ENCODE measurements around the gene SVBP. TPM values are rescaled to one million over a fixed set of nuclear protein-coding genes. Genes with fewer than 3 reads are reported as not detected.
A peak's percentile ranks its signal among the peaks of the same experiment; 100 is the strongest.

The SVBP gene
- total and polyA plus RNA-seq, 2 donors, result 65.1 to 65.9 TPM

- DNase-seq (ENCODE audit: low read depth in 6 of 9, low spot score in 9 of 9), result peak in 1 of 9 donors; percentile 16
- H3K27ac ChIP-seq (ENCODE audit: low read depth in 1 of 2, low read length in 1 of 2), result no peak overlapping the region
- no peaks in the 10 kb centered on the region for H3K9me3 ChIP-seq (ENCODE audit: control insufficient read depth in 2 of 2, insufficient read depth in 1 of 2, low read length in 1 of 2)
- 65% methylated on average over 2 of the region's 2 CpGs for WGBS
- H3K4me3 ChIP-seq (ENCODE audit: low read length in 2 of 2), result no peak overlapping the region
- no peaks in the 10 kb centered on the region for H3K27me3 ChIP-seq (ENCODE audit: control insufficient read depth in 2 of 2, insufficient read depth in 1 of 2, low read length in 1 of 2)
- peaks cover 8 to 14% of the 10 kb centered on the region in 2 donors for H3K4me1 ChIP-seq (ENCODE audit: control insufficient read depth in 2 of 2, insufficient read depth in 2 of 2, low read length in 2 of 2)
- H3K36me3 ChIP-seq (ENCODE audit: control insufficient read depth in 2 of 2, insufficient read depth in 2 of 2, low read length in 1 of 2), result peaks cover 21 to 41% of the 10 kb centered on the region in 2 donors
These were observed 35.4 kb upstream of the SVBP start for GRCh38 chr1:42852608-42852980.

- 97% methylated on average over 2 of the region's 2 CpGs for WGBS
- DNase-seq (ENCODE audit: low read depth in 6 of 9, low spot score in 9 of 9), result no peak
- Histone ChIP-seq H3K4me1 (ENCODE audit: control insufficient read depth in 2 of 2, insufficient read depth in 2 of 2, low read length in 2 of 2) (peaks cover 12 to 19% of the 10 kb centered on the region in 2 donors), H3K27me3 (ENCODE audit: control insufficient read depth in 2 of 2, insufficient read depth in 1 of 2, low read length in 1 of 2) (no peaks in the 10 kb centered on the region), H3K36me3 (ENCODE audit: control insufficient read depth in 2 of 2, insufficient read depth in 2 of 2, low read length in 1 of 2) (peaks cover 21 to 41% of the 10 kb centered on the region in 2 donors), H3K4me3 (ENCODE audit: low read length in 2 of 2) (no peak overlapping the region), H3K27ac (ENCODE audit: low read depth in 1 of 2, low read length in 1 of 2) (no peak overlapping the region), H3K9me3 (ENCODE audit: control insufficient read depth in 2 of 2, insufficient read depth in 1 of 2, low read length in 1 of 2) (no peaks in the 10 kb centered on the region)
These were observed 34.9 kb upstream of the SVBP start for GRCh38 chr1:42851960-42852607.

- H3K27me3 ChIP-seq (ENCODE audit: control insufficient read depth in 2 of 2, insufficient read depth in 1 of 2, low read length in 1 of 2), result no peaks in the 10 kb centered on the region
- H3K27ac ChIP-seq (ENCODE audit: low read depth in 1 of 2, low read length in 1 of 2), result no peak overlapping the region
- H3K9me3 ChIP-seq (ENCODE audit: control insufficient read depth in 2 of 2, insufficient read depth in 1 of 2, low read length in 1 of 2), result no peaks in the 10 kb centered on the region
- no peak for DNase-seq (ENCODE audit: low read depth in 6 of 9, low spot score in 9 of 9)
- WGBS, result 96% methylated on average over 15 of the region's 15 CpGs
- peaks cover 21 to 41% of the 10 kb centered on the region in 2 donors for H3K36me3 ChIP-seq (ENCODE audit: control insufficient read depth in 2 of 2, insufficient read depth in 2 of 2, low read length in 1 of 2)
- no peak overlapping the region for H3K4me3 ChIP-seq (ENCODE audit: low read length in 2 of 2)
- peaks cover 12 to 20% of the 10 kb centered on the region in 2 donors for H3K4me1 ChIP-seq (ENCODE audit: control insufficient read depth in 2 of 2, insufficient read depth in 2 of 2, low read length in 2 of 2)
These were observed 34.2 kb upstream of the SVBP start for GRCh38 chr1:42851420-42851819.

- H3K9me3 ChIP-seq (ENCODE audit: control insufficient read depth in 2 of 2, insufficient read depth in 1 of 2, low read length in 1 of 2), result no peaks in the 10 kb centered on the region
- 99% methylated on average over 5 of the region's 5 CpGs for WGBS
- H3K4me1 ChIP-seq (ENCODE audit: control insufficient read depth in 2 of 2, insufficient read depth in 2 of 2, low read length in 2 of 2), result peaks cover 18 to 27% of the 10 kb centered on the region in 2 donors
- H3K27ac ChIP-seq (ENCODE audit: low read depth in 1 of 2, low read length in 1 of 2), result no peak overlapping the region
- peaks cover 21 to 41% of the 10 kb centered on the region in 2 donors for H3K36me3 ChIP-seq (ENCODE audit: control insufficient read depth in 2 of 2, insufficient read depth in 2 of 2, low read length in 1 of 2)
- H3K27me3 ChIP-seq (ENCODE audit: control insufficient read depth in 2 of 2, insufficient read depth in 1 of 2, low read length in 1 of 2), result no peaks in the 10 kb centered on the region
- H3K4me3 ChIP-seq (ENCODE audit: low read length in 2 of 2), result no peak overlapping the region
- no peak for DNase-seq (ENCODE audit: low read depth in 6 of 9, low spot score in 9 of 9)
These were observed 32.7 kb upstream of the SVBP start for GRCh38 chr1:42849944-42850343.

- 95% methylated on average over 2 of the region's 2 CpGs for WGBS
- Histone ChIP-seq H3K9me3 (ENCODE audit: control insufficient read depth in 2 of 2, insufficient read depth in 1 of 2, low read length in 1 of 2) (no peaks in the 10 kb centered on the region), H3K27me3 (ENCODE audit: control insufficient read depth in 2 of 2, insufficient read depth in 1 of 2, low read length in 1 of 2) (no peaks in the 10 kb centered on the region), H3K4me3 (ENCODE audit: low read length in 2 of 2) (no peak overlapping the region), H3K4me1 (ENCODE audit: control insufficient read depth in 2 of 2, insufficient read depth in 2 of 2, low read length in 2 of 2) (peaks cover 18 to 27% of the 10 kb centered on the region in 2 donors), H3K27ac (ENCODE audit: low read depth in 1 of 2, low read length in 1 of 2) (no peak overlapping the region), H3K36me3 (ENCODE audit: control insufficient read depth in 2 of 2, insufficient read depth in 2 of 2, low read length in 1 of 2) (peaks cover 21 to 41% of the 10 kb centered on the region in 2 donors)
- no peak for DNase-seq (ENCODE audit: low read depth in 6 of 9, low spot score in 9 of 9)
These were observed 31.8 kb upstream of the SVBP start for GRCh38 chr1:42848823-42849537.

- peaks cover 18 to 24% of the 10 kb centered on the region in 2 donors for H3K4me1 ChIP-seq (ENCODE audit: control insufficient read depth in 2 of 2, insufficient read depth in 2 of 2, low read length in 2 of 2)
- peak in 3 of 9 donors; percentile 14 to 22 (median 18) for DNase-seq (ENCODE audit: low read depth in 6 of 9, low spot score in 9 of 9)
- H3K9me3 ChIP-seq (ENCODE audit: control insufficient read depth in 2 of 2, insufficient read depth in 1 of 2, low read length in 1 of 2), result no peaks in the 10 kb centered on the region
- no peaks in the 10 kb centered on the region for H3K27me3 ChIP-seq (ENCODE audit: control insufficient read depth in 2 of 2, insufficient read depth in 1 of 2, low read length in 1 of 2)
- H3K4me3 ChIP-seq (ENCODE audit: low read length in 2 of 2), result peak overlapping the region; percentile 68 to 87
- H3K36me3 ChIP-seq (ENCODE audit: control insufficient read depth in 2 of 2, insufficient read depth in 2 of 2, low read length in 1 of 2), result peaks cover 20 to 35% of the 10 kb centered on the region in 2 donors
- 84% methylated on average over 6 of the region's 6 CpGs for WGBS
- H3K27ac ChIP-seq (ENCODE audit: low read depth in 1 of 2, low read length in 1 of 2), result peak overlapping the region in 1 of 2 donors; percentile 84
These were observed 30.7 kb upstream of the SVBP start for GRCh38 chr1:42847721-42848460.

- H3K27ac ChIP-seq (ENCODE audit: low read depth in 1 of 2, low read length in 1 of 2), result peak overlapping the region; percentile 58 to 84
- DNase-seq (ENCODE audit: low read depth in 6 of 9, low spot score in 9 of 9), result peak in 8 of 9 donors; percentile 27 to 78 (median 48)
- peaks cover 16 to 33% of the 10 kb centered on the region in 2 donors for H3K36me3 ChIP-seq (ENCODE audit: control insufficient read depth in 2 of 2, insufficient read depth in 2 of 2, low read length in 1 of 2)
- peaks cover 18 to 21% of the 10 kb centered on the region in 2 donors for H3K4me1 ChIP-seq (ENCODE audit: control insufficient read depth in 2 of 2, insufficient read depth in 2 of 2, low read length in 2 of 2)
- H3K9me3 ChIP-seq (ENCODE audit: control insufficient read depth in 2 of 2, insufficient read depth in 1 of 2, low read length in 1 of 2), result no peaks in the 10 kb centered on the region
- 9% methylated on average over 6 of the region's 6 CpGs for WGBS
- peak overlapping the region; percentile 68 to 87 for H3K4me3 ChIP-seq (ENCODE audit: low read length in 2 of 2)
- no peaks in the 10 kb centered on the region for H3K27me3 ChIP-seq (ENCODE audit: control insufficient read depth in 2 of 2, insufficient read depth in 1 of 2, low read length in 1 of 2)
These were observed 30.0 kb upstream of the SVBP start for GRCh38 chr1:42847111-42847595.

GRCh38 chr1:42846257-42847110 is 29.3 kb upstream of the SVBP start, which contains the start of gene ZNF691:
Gene ZNF691, plus strand, starts transcription at chr1:42846613. Its CDS starts 3,046 bp downstream, at chr1:42849659.
- H3K27ac ChIP-seq (ENCODE audit: low read depth in 1 of 2, low read length in 1 of 2), result peak within 1 kb of the TSS; percentile 58 to 84
- peaks cover 11 to 27% of the 10 kb centered on the region in 2 donors for H3K36me3 ChIP-seq (ENCODE audit: control insufficient read depth in 2 of 2, insufficient read depth in 2 of 2, low read length in 1 of 2)
- no peaks in the 10 kb centered on the region for H3K27me3 ChIP-seq (ENCODE audit: control insufficient read depth in 2 of 2, insufficient read depth in 1 of 2, low read length in 1 of 2)
- H3K4me3 ChIP-seq (ENCODE audit: low read length in 2 of 2), result peak within 1 kb of the TSS; percentile 68 to 87
- H3K9me3 ChIP-seq (ENCODE audit: control insufficient read depth in 2 of 2, insufficient read depth in 1 of 2, low read length in 1 of 2), result no peaks in the 10 kb centered on the region
- WGBS, result under 1% methylated on average over 50 of the region's 50 CpGs
- H3K4me1 ChIP-seq (ENCODE audit: control insufficient read depth in 2 of 2, insufficient read depth in 2 of 2, low read length in 2 of 2), result peaks cover 18 to 21% of the 10 kb centered on the region in 2 donors
- DNase-seq (ENCODE audit: low read depth in 6 of 9, low spot score in 9 of 9), result peak; percentile 86 to 98 (median 93)
